ENCODE data around the gene CD7.
A peak's percentile ranks its signal among the peaks of the same experiment; 100 is the strongest.
"Not testable (repeated sequence)": the region's sequence is repeated elsewhere in the genome, so short reads cannot be mapped to it uniquely, and the experiment has no call there.

The CD7 gene

GRCh38 chr17:82317394-82318168 lies at the start of gene CD7:
CD7 (minus strand) TSS chr17:82317608; CDS start chr17:82317495, 113 bp downstream.
- peak; percentile 84 for DNase-seq

GRCh38 chr17:82366749-82367148 lies 49.3 kb upstream of the CD7 start:
- no peak for DNase-seq

GRCh38 chr17:82365606-82366295 lies 48.3 kb upstream of the CD7 start:
- DNase-seq: no peak

GRCh38 chr17:82361885-82362633 lies 44.7 kb upstream of the CD7 start:
- no peak for DNase-seq

GRCh38 chr17:82359451-82360074 lies 42.2 kb upstream of the CD7 start:
- not testable (repeated sequence) for DNase-seq

GRCh38 chr17:82358465-82359350 lies 41.3 kb upstream of the CD7 start, which contains the start of gene TEX19:
TEX19 (plus strand) TSS chr17:82359247; CDS start chr17:82362151, 2,904 bp downstream.
- DNase-seq: no peak

- no peak for DNase-seq
These were observed 40.0 kb upstream of the CD7 start for GRCh38 chr17:82357394-82357793.

GRCh38 chr17:82356845-82357355 lies 39.5 kb upstream of the CD7 start:
- no peak for DNase-seq

- no peak for DNase-seq
These were observed 38.5 kb upstream of the CD7 start for GRCh38 chr17:82355770-82356427.

- no peak for DNase-seq
These were observed 37.4 kb upstream of the CD7 start for GRCh38 chr17:82354804-82355308.

GRCh38 chr17:82353484-82353883 lies 36.1 kb upstream of the CD7 start:
- DNase-seq: no peak

- DNase-seq: peak; percentile 80
These were observed 34.5 kb upstream of the CD7 start for GRCh38 chr17:82351713-82352488.

- no peak for DNase-seq
These were observed 33.9 kb upstream of the CD7 start for GRCh38 chr17:82351254-82351712.

- peak; percentile 48 for DNase-seq
These were observed 33.0 kb upstream of the CD7 start for GRCh38 chr17:82350182-82351030.

- DNase-seq: no peak
These were observed 31.9 kb upstream of the CD7 start for GRCh38 chr17:82349287-82349701.

- DNase-seq: no peak
These were observed 31.5 kb upstream of the CD7 start for GRCh38 chr17:82348866-82349265.

GRCh38 chr17:82348434-82348833 lies 31.0 kb upstream of the CD7 start:
- DNase-seq: no peak

- DNase-seq: not testable (repeated sequence)
These were observed 30.6 kb upstream of the CD7 start for GRCh38 chr17:82347994-82348393.

Measured in activated T-cell treated with anti-CD3 and anti-CD28 coated beads, Interleukin-2, amount 50 U/mL, for 1 hour (primary cell).